NCI-H1694 (cell line): ENCODE data around the gene KCND2.

ENCODE experiments used
- DNase-seq: peaks from one replicate; lab custom pipeline; 2025; lab: John Stamatoyannopoulos, UW

Gene KCND2

GRCh38 chr7:120311028-120311788, 38.2 kb downstream of the KCND2 start:
- DNase-seq: no peak

- no peak for DNase-seq
Measured at GRCh38 chr7:120320218-120320961, 47.4 kb downstream of the KCND2 start.

- no peak for DNase-seq
Measured at GRCh38 chr7:120327054-120327453, 54.1 kb downstream of the KCND2 start.

- no peak for DNase-seq
Measured at GRCh38 chr7:120332433-120332832, 59.5 kb downstream of the KCND2 start.

- no peak for DNase-seq
Measured at GRCh38 chr7:120334475-120334874, 61.5 kb downstream of the KCND2 start.

- DNase-seq: peak; percentile 29
Measured at GRCh38 chr7:120337308-120337907, 64.4 kb downstream of the KCND2 start.

- no peak for DNase-seq
Measured at GRCh38 chr7:120344276-120344675, 71.3 kb downstream of the KCND2 start.

- no peak for DNase-seq
Measured at GRCh38 chr7:120353171-120353570, 80.2 kb downstream of the KCND2 start.

- DNase-seq: no peak
Measured at GRCh38 chr7:120360918-120361317, 87.9 kb downstream of the KCND2 start.

GRCh38 chr7:120363414-120363813, 90.4 kb downstream of the KCND2 start:
- no peak for DNase-seq

- DNase-seq: no peak
Measured at GRCh38 chr7:120370954-120371353, 98.0 kb downstream of the KCND2 start.

- no peak for DNase-seq
Measured at GRCh38 chr7:120373174-120373573, 100.2 kb downstream of the KCND2 start.

- DNase-seq: no peak
Measured at GRCh38 chr7:120394595-120394994, 121.6 kb downstream of the KCND2 start.

- DNase-seq: no peak
Measured at GRCh38 chr7:120395526-120396019, 122.6 kb downstream of the KCND2 start.

GRCh38 chr7:120398284-120399000, 125.5 kb downstream of the KCND2 start:
- no peak for DNase-seq

GRCh38 chr7:120400806-120401455, 128.0 kb downstream of the KCND2 start:
- no peak for DNase-seq

- DNase-seq: no peak
Measured at GRCh38 chr7:120402079-120402767, 129.2 kb downstream of the KCND2 start.

- no peak for DNase-seq
Measured at GRCh38 chr7:120402801-120403200, 129.8 kb downstream of the KCND2 start.

GRCh38 chr7:120404042-120404441, 131.1 kb downstream of the KCND2 start:
- DNase-seq: no peak

- DNase-seq: no peak
Measured at GRCh38 chr7:120405652-120406051, 132.7 kb downstream of the KCND2 start.

- no peak for DNase-seq
Measured at GRCh38 chr7:120407010-120407409, 134.0 kb downstream of the KCND2 start.
